Tibial nerve (tissue), 3 donors: ENCODE measurements around the gene GATAD2A.

ENCODE experiments used
- POLR2A ChIP-seq, 2 donors: fragments of 450-650 bp; IDR thresholded peaks; one replicate each; pipeline ENCODE4 v1.6.1; 2017; ENCODE audit warnings: antibody characterized with exemption in 2 of 2, mild to moderate bottlenecking in 2 of 2, moderate library complexity in 2 of 2
- TF ChIP-seq, protein P1 (sequence below), 5 experiments: fragments of 200-600 bp in 3 of 5; fragments of 450-650 bp in 2 of 5; sonication (generic) in 3 of 5; IDR thresholded peaks; one replicate each; pipeline ENCODE4 v1.5.1; 2016 to 2019; ENCODE audit warnings: antibody characterized with exemption in 5 of 5, mild to moderate bottlenecking in 3 of 5, moderate library complexity in 2 of 5

DNA sequence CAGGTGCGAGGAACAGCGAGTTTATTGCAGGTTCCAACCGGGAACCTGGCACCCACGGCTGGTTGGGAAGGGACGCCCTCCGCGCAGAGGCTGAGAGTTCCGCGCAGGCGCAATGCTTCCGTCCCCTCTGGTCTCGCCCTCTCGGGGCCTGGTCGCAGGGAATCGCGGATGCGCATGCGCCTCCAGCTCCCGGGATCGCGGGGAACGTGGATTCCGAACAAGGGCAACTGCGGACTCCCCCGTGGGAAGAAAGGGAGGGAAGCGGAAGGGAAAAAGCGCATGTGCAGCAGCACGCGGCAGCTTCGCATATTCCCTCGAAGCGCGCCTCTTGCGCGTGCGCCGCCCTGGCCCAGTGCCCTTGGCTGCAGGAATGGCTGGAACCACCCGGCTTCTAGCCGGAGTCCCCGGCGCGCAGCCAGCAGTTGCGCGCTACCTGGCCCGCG, 108.8 kb downstream of the GATAD2A start:
- TF ChIP-seq, protein P1, sequence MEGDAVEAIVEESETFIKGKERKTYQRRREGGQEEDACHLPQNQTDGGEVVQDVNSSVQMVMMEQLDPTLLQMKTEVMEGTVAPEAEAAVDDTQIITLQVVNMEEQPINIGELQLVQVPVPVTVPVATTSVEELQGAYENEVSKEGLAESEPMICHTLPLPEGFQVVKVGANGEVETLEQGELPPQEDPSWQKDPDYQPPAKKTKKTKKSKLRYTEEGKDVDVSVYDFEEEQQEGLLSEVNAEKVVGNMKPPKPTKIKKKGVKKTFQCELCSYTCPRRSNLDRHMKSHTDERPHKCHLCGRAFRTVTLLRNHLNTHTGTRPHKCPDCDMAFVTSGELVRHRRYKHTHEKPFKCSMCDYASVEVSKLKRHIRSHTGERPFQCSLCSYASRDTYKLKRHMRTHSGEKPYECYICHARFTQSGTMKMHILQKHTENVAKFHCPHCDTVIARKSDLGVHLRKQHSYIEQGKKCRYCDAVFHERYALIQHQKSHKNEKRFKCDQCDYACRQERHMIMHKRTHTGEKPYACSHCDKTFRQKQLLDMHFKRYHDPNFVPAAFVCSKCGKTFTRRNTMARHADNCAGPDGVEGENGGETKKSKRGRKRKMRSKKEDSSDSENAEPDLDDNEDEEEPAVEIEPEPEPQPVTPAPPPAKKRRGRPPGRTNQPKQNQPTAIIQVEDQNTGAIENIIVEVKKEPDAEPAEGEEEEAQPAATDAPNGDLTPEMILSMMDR (IDR thresholded peaks at IDR 0.05), result no peak
- no peak for TF ChIP-seq POLR2A (IDR thresholded peaks at IDR 0.05)
